Sigmoid colon (tissue), 3 donors: Measurements from ENCODE around the gene UROC1.

Source experiments
- CTCF ChIP-seq, 4 experiments: fragments of 450-650 bp in 3 of 4; fragments of 200-600 bp in 1 of 4; IDR thresholded peaks; one replicate each; pipeline ENCODE4 v1.5.1; 2016 to 2019; ENCODE audit warnings: antibody characterized with exemption in 4 of 4, mild to moderate bottlenecking in 3 of 4, moderate library complexity in 2 of 4
- POLR2A ChIP-seq, 2 donors: fragments of 450-650 bp; IDR thresholded peaks; one replicate each; pipeline ENCODE4 v1.6.1; 2016; ENCODE audit warnings: antibody characterized with exemption in 2 of 2, mild to moderate bottlenecking in 2 of 2, moderate library complexity in 2 of 2

- TF ChIP-seq POLR2A (IDR thresholded peaks at IDR 0.05) (no peak), CTCF (IDR thresholded peaks at IDR 0.05) (no peak)
These were observed 24.2 kb upstream of the UROC1 start for GRCh38 chr3:126541628-126542339.
